GM21529 (cell line): Measurements from ENCODE around the gene ANKRD13D.
"Not testable (repeated sequence)": the region's sequence is repeated elsewhere in the genome, so short reads cannot be mapped to it uniquely, and the experiment has no call there.

Experiments
- ATAC-seq: cut with Tn5 transposase; IDR thresholded peaks from one replicate; pipeline ENCODE4 v1.9.1; 2021; ENCODE audit not compliant: unreplicated experiment

The ANKRD13D gene

GRCh38 chr11:67317205-67317887 is 28.2 kb downstream of the ANKRD13D start:
- peak; percentile 78 for ATAC-seq

DNA sequence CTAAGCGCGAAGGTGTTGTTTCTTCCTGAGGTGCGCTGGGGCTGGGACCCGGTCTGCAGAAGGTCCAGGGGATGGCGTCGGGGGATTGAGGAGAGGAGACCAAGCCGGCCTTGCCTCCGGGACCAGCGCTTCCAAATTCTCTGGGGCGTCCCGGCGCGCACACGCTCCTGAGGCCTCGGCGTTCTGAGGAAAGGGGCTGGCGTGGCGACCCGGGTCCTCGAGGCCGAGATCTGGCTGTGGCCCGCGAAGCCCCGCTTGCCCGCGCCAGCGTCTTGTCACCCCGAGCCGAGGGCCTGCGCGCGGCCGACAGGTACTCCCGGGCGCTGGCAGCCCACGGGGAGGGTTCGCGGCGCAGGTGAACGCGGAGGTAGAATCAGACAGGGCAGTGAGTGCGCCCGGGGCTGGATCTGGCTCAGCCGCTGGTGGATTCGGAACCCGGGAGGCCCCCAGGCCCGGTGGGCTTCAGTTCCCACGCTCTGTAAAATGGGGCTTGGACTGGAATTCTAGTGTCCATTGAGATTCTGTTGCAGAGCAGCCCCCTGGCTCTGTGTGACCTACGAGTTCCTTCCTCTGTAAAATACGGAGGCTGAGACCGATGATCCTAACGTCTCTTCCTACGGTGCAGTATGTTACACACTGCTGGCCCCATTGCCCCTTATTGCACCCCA is 28.9 kb downstream of the ANKRD13D start:
- ATAC-seq = peak; percentile 15

DNA sequence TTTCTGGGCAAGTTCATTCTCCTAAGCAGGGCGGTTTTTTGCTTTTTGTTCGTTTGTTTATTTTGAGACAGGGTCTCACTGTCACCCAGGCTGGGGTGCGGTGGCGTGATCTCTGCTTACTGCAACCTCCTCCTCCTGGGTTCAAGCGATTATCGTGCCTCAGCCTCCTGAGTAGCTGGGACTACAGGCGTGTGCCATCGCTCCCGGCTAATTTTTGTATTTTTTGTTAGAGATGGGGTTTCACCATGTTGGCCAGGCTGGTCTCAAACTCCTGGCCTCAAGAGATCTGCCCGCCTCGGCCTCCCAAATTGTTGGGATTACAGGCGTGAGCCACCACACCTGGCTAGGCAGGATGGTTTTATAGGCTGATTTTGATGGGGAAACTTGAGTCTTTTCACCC is 29.8 kb downstream of the ANKRD13D start:
- ATAC-seq = not testable (repeated sequence)

GRCh38 chr11:67320011-67320410 is 30.9 kb downstream of the ANKRD13D start:
- no peak for ATAC-seq

- ATAC-seq = no peak
Observed at GRCh38 chr11:67320691-67321090, 31.6 kb downstream of the ANKRD13D start.

GRCh38 chr11:67321313-67321871 is 32.3 kb downstream of the ANKRD13D start:
- no peak for ATAC-seq

DNA sequence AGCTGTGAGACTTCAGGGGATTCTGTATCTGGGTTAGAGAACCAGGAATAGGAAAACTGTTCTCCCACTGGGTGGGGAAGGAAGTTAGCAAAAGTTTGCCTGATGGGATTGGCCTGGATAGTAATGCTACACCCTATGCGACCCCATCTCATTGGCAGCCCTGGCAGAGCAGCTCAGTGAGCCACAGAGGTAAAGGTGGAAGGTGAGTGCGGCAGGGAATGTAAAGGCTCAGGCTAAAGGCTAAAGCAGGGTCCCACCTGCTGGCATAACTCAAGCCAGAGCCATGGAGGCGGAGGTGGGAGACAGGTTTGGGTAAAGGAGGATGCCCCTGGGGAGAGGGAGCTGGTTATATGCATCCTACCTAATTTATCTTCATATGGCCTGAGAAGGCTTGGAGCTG is 32.9 kb downstream of the ANKRD13D start:
- no peak for ATAC-seq

- ATAC-seq = no peak
Observed at GRCh38 chr11:67323526-67323925, 34.4 kb downstream of the ANKRD13D start.

DNA sequence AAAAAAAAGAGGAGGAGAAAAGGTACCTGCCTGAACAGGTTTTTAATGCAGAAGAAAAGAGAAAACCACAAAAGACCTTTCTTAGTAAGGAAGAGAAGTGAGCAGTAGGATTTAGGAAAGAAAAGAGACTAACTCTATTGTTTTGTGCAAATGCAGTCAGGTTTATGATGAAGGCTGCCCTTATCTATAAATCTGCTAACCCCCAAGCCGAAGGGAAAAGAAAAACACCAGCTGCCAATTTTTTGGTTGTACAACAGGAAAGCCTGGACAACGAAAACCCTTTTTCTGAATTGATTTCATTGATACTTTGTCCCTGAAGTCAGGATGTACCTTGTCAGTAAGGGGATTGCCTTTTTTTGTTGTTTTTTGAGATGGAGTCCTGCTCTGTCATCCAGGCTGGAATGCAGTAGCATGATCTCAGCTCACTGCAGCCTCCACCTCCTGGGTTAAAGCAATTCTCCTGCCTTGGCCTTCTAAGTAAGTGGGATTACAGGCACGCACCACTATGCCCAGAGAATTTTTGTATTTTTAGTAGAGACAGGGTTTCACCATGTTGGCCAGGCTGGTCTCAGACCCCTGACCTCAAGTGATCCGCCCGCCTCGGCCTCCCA is 43.1 kb downstream of the ANKRD13D start:
- ATAC-seq = no peak

GRCh38 chr11:67337257-67337656 is 48.2 kb downstream of the ANKRD13D start:
- no peak for ATAC-seq

- no peak for ATAC-seq
Observed at GRCh38 chr11:67344264-67344663, 55.2 kb downstream of the ANKRD13D start.

- no peak for ATAC-seq
Observed at GRCh38 chr11:67345247-67345919, 56.3 kb downstream of the ANKRD13D start.

GRCh38 chr11:67345920-67346819 is 57.1 kb downstream of the ANKRD13D start:
- ATAC-seq = no peak

- no peak for ATAC-seq
Observed at GRCh38 chr11:67347964-67348749, 59.1 kb downstream of the ANKRD13D start.

DNA sequence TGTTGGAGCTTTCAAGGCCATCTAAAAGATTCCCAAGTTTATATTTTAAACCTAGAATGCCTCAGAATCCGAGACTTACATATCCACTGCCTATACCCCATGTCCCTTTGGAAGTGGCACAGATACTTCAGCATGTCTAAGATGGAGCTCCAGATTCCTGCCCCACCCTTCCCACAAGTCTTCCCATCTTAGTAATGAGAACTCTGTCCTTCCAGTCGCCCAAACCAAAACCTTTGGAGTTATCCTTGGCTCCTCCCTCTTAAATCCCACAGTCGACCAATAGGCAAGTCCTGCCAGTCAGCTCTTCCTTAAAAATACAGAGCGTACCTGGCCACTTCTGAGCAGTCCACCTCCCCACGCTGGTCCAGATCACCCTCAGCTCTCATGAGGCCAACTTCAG is 59.9 kb downstream of the ANKRD13D start:
- no peak for ATAC-seq

DNA sequence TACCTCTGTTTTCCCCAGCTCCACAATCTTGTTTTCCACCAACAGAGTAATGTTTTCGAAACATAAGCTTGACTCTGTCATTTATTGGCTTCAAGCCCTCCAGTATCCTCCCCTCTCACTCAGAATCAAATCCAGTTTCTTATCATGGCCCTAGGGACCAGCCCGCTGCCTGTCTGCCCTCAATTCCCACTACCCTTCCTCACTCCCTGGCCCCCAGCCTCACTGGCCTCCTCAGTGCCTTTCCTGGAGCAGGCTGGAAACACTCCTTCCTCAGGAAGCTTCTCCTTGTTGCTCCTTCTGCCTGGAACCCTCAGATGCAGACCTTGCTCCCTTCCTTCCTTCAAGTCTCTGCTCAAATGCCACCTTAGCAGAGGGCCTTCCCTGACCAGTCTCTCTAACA is 60.4 kb downstream of the ANKRD13D start:
- ATAC-seq = no peak

DNA sequence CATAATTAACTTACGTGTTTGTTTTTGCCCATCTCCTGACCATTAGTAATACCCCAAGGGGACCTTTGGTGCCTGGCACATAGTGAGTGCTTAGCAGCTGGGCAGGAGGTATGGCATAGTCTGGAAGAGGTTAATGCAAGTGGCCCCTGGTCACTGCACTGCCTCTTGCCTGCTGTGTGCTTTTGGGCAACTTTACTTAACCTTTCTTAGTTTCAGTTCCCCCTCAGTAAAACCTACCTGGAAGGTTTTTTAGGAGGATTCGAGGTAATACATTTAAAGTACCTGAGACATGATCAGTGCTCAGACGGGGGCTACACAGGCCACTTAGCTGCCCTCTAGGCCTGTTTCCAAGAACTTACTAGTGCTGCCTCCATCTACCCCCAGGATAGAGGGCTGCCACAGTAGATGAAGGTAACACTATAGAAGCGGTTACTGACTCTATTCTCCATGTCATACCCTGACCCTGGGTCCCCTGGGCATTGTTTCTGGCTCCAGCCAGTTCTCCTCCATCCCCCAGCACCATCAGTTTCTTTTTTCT is 60.9 kb downstream of the ANKRD13D start:
- no peak for ATAC-seq

DNA sequence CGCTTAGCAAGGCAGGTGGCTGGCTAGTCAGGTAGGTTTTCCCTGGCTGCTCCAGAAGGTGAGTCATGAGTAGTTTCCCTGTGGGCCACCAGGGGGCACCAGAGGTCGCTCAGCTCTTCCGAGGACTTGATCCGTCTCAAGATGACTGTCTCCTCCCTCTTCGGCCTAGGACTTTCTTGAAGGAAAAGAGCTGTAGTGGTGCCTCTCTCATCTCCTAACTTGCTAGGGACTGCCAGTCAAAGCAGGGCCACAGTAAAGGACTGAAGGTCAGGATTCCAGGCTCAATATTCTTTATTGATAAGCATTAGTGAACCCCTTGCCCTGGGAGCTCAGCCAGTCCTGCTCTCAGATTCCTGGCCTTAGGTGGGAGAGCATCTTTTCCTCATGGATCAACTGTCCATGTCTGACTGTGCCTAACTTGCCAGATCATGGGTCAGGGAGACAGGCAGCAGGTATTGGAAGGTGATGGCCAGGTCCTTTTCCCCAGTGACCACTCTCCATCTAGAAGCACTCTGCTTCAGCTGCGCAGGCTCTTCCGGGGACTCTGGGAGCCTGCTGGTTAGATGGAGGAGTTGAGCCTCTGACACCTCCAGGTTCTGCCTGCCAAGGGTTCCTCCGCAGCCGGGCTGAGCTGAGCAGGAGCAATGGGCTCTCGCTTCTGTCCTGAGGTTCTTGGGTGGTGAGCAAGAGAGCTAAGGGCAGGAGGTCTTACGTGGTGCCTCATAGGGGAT is 62.3 kb downstream of the ANKRD13D start:
- ATAC-seq = no peak
